ENCODE data around the gene SMIM35. TPM values are rescaled to one million over a fixed set of nuclear protein-coding genes. Genes with fewer than 3 reads are reported as not detected.

Gene SMIM35
- total and polyA plus RNA-seq, 11 donors, result 0.21 TPM; not detected in 10

GRCh38 chr11:118057251-118058145 is 29.3 kb downstream of the SMIM35 start:
- intact Hi-C loops (cut with DNase I), result loop anchor here in 6 of 10 donors (10.0 kb wide), 4 partner anchors 213 to 633 kb away; no protein-coding TSS in a partner anchor
- ATAC-seq (no peak), DNase-seq (no peak)

GRCh38 chr11:118056806-118057205 is 30.0 kb downstream of the SMIM35 start:
- no peak for DNase-seq
- intact Hi-C loops (cut with DNase I), result loop anchor here in 6 of 10 donors (10.0 kb wide), 4 partner anchors 212 to 632 kb away; no protein-coding TSS in a partner anchor
- H3K27me3 ChIP-seq, result no peaks in the 10 kb centered on the region
- H3K36me3 ChIP-seq, result no peaks in the 10 kb centered on the region
- no peak overlapping the region for H3K4me3 ChIP-seq
- TF ChIP-seq, protein P1, sequence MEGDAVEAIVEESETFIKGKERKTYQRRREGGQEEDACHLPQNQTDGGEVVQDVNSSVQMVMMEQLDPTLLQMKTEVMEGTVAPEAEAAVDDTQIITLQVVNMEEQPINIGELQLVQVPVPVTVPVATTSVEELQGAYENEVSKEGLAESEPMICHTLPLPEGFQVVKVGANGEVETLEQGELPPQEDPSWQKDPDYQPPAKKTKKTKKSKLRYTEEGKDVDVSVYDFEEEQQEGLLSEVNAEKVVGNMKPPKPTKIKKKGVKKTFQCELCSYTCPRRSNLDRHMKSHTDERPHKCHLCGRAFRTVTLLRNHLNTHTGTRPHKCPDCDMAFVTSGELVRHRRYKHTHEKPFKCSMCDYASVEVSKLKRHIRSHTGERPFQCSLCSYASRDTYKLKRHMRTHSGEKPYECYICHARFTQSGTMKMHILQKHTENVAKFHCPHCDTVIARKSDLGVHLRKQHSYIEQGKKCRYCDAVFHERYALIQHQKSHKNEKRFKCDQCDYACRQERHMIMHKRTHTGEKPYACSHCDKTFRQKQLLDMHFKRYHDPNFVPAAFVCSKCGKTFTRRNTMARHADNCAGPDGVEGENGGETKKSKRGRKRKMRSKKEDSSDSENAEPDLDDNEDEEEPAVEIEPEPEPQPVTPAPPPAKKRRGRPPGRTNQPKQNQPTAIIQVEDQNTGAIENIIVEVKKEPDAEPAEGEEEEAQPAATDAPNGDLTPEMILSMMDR (IDR thresholded peaks at IDR 0.05), result no peak
- no peak for TF ChIP-seq POLR2A (IDR thresholded peaks at IDR 0.05)
- no peak overlapping the region for H3K27ac ChIP-seq
- no peak for ATAC-seq
- no peaks in the 10 kb centered on the region for H3K9me3 ChIP-seq
- 81 to 90% (median 85%) methylated on average over 8 of the region's 8 CpGs for WGBS, 4 donors
- peaks cover 0 to 23% (median 0%) of the 10 kb centered on the region in 12 donors for H3K4me1 ChIP-seq

More at GRCh38 chr11:118057251-118058145, 29.3 kb downstream of the SMIM35 start:
- H3K36me3 ChIP-seq, result no peaks in the 10 kb centered on the region
- H3K4me3 ChIP-seq, result no peak overlapping the region
- no peak overlapping the region for H3K27ac ChIP-seq
- TF ChIP-seq, protein P1 (IDR thresholded peaks at IDR 0.05), result no peak
- TF ChIP-seq POLR2A (IDR thresholded peaks at IDR 0.05), result no peak
- peaks cover 0 to 16% (median 0%) of the 10 kb centered on the region in 12 donors for H3K4me1 ChIP-seq
- 80 to 88% (median 85%) methylated on average over 14 of the region's 14 CpGs for WGBS, 4 donors
- H3K27me3 ChIP-seq, result no peaks in the 10 kb centered on the region
- H3K9me3 ChIP-seq, result no peaks in the 10 kb centered on the region

DNA sequence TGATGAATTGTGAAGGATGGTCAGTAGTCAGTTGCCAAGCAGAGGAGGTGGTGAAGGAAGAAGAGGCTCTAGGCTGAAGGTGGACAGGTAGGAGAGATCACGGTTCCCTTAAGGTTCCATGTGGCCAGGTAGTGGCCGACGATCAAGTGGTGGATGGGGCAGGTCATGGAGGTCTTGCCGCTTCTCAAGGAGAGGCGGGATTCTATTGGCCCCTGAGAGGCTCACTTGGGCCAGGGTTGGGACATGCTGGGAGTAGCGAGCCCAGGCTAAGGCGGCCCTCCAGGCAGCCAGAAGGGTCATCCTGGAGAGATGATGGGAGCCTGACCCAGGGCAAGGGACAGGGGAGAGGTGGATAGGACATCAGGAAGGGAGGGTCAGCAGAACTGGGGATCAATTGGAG is 30.8 kb downstream of the SMIM35 start:
- no peaks in the 10 kb centered on the region for H3K27me3 ChIP-seq
- peaks cover 0 to 25% (median 0%) of the 10 kb centered on the region in 12 donors for H3K4me1 ChIP-seq
- ATAC-seq (no peak), DNase-seq (no peak)
- WGBS, 4 donors, result 94 to 97% (median 96%) methylated on average over 6 to 7 of the region's 7 CpGs
- intact Hi-C loops (cut with DNase I), result loop anchor here in 6 of 10 donors (2.0 to 10.0 kb wide), 5 partner anchors 211 to 631 kb away; no protein-coding TSS in a partner anchor
- no peak for TF ChIP-seq POLR2A (IDR thresholded peaks at IDR 0.05)
- TF ChIP-seq, protein P1 (IDR thresholded peaks at IDR 0.05), result no peak
- no peak overlapping the region for H3K27ac ChIP-seq
- no peak overlapping the region for H3K4me3 ChIP-seq
- no peaks in the 10 kb centered on the region for H3K9me3 ChIP-seq
- H3K36me3 ChIP-seq, result no peaks in the 10 kb centered on the region
